AG09309 (cell line): ENCODE measurements around the gene SRCIN1.

Source experiments
- DNase-seq: peaks from one replicate; pipeline ENCODE4 v3.0.0-alpha.2; 2010; ENCODE audit warnings: low read depth
- H3K4me3 ChIP-seq: 2 replicates; pipeline ENCODE4 v1.5.1; 2011; ENCODE audit warnings: mild to moderate bottlenecking, low read depth, low read length, moderate library complexity; ENCODE audit not compliant: control insufficient read depth
- CTCF ChIP-seq: IDR thresholded peaks from 2 replicates; pipeline ENCODE4 v1.5.1; 2011; ENCODE audit warnings: mild to moderate bottlenecking, low read depth, low read length, inconsistent platforms; ENCODE audit not compliant: insufficient read depth, control insufficient read depth; ENCODE audit errors: missing control alignments

The SRCIN1 gene

GRCh38 chr17:38620551-38621277, 15.0 kb upstream of the SRCIN1 start:
- TF ChIP-seq CTCF, result no peak
- no peak overlapping the region for H3K4me3 ChIP-seq
- no peak for DNase-seq

GRCh38 chr17:38619937-38620550, 14.3 kb upstream of the SRCIN1 start:
- no peak for DNase-seq
- no peak for TF ChIP-seq CTCF

GRCh38 chr17:38619451-38619795, 13.7 kb upstream of the SRCIN1 start:
- H3K4me3 ChIP-seq, result no peak overlapping the region
- TF ChIP-seq CTCF, result no peak
- no peak for DNase-seq

More at GRCh38 chr17:38619937-38620550, 14.3 kb upstream of the SRCIN1 start:
- H3K4me3 ChIP-seq, result no peak overlapping the region

- H3K4me3 ChIP-seq, result no peak overlapping the region
- DNase-seq, result no peak
- no peak for TF ChIP-seq CTCF
These were observed 12.4 kb upstream of the SRCIN1 start for GRCh38 chr17:38617967-38618760.

DNA sequence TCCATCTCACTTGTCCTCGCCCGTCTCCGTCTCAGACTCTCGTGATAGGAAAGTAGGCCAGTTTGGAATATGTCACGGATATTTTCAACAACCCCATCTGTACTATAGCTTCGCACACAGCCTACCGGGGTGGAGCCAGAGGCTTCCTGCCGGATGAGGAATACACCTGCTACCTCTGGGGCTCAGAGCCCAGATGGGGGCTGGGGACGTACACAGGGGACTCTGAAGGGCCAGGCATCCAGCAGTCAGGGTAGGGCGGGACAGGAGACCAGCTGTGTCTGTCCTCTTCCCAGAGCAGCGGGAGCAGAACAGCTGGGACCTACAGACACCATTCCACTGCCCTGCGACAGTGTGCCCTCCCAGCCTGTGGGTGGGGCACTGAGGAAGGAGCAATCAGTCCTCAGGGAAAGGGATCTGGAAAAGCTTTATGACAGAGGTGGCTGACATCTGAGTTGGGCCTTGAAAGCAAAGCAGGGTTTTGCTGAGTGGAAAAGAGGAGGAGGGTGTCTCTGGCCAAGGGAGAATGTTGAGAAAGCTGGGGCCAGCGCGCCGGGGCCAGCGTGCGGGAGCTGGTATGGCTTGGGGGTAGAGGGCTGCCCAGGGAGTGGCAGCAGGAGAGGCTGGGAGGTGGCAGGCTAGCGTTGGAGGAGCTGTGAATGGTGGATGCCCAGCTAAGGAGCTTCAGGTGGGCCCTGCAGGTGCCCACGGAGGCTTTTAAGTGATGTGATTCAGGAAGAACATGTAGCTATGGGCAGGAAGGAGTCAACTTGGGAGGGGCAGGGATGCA, 11.5 kb upstream of the SRCIN1 start:
- DNase-seq, result no peak
- no peak for TF ChIP-seq CTCF

DNA sequence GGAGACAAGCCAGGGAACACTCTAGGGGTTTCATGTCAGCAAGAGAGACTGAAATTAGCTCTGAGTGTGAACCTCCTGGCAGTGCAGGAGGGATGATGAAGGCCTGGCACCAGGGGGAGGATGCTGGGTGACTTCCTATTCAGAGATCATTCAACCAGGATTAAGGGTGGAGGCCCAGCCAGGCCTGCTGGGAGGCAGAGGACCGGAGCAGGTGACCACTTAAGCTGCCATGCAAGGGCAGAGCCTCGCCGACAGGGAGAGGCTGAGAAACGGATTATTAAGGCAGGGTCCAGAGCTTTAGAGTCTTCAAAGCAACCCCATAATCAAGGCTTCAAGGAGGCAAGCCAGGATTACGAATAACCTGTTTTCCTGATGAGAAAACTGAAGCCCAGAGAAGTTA, 10.6 kb upstream of the SRCIN1 start:
- DNase-seq, result no peak
- no peak for TF ChIP-seq CTCF
- H3K4me3 ChIP-seq, result no peak overlapping the region

More for the DNA sequence above, 11.5 kb upstream of the SRCIN1 start:
- H3K4me3 ChIP-seq, result no peak overlapping the region
